Testis (tissue), 2 donors: ENCODE results near the gene NANS.
"Not testable (repeated sequence)": the region's sequence is repeated elsewhere in the genome, so short reads cannot be mapped to it uniquely, and the experiment has no call there.

Experiments used
- POLR2A ChIP-seq: fragments of 450-650 bp; IDR thresholded peaks from one replicate; pipeline ENCODE4 v1.6.1; 2017; ENCODE audit warnings: antibody characterized with exemption, mild to moderate bottlenecking, moderate library complexity
- TF ChIP-seq, protein P1 (sequence below), 3 experiments: fragments of 450-650 bp in 2 of 3; fragments of 200-600 bp in 1 of 3; sonication (generic) in 1 of 3; IDR thresholded peaks; one replicate each; pipeline ENCODE4 v1.5.1; 2016 to 2019; ENCODE audit warnings: antibody characterized with exemption in 3 of 3, mild to moderate bottlenecking in 2 of 3, moderate library complexity in 1 of 3

GRCh38 chr9:98130060-98130459 is 73.5 kb downstream of the NANS start:
- not testable (repeated sequence) for TF ChIP-seq POLR2A
- TF ChIP-seq, protein P1, sequence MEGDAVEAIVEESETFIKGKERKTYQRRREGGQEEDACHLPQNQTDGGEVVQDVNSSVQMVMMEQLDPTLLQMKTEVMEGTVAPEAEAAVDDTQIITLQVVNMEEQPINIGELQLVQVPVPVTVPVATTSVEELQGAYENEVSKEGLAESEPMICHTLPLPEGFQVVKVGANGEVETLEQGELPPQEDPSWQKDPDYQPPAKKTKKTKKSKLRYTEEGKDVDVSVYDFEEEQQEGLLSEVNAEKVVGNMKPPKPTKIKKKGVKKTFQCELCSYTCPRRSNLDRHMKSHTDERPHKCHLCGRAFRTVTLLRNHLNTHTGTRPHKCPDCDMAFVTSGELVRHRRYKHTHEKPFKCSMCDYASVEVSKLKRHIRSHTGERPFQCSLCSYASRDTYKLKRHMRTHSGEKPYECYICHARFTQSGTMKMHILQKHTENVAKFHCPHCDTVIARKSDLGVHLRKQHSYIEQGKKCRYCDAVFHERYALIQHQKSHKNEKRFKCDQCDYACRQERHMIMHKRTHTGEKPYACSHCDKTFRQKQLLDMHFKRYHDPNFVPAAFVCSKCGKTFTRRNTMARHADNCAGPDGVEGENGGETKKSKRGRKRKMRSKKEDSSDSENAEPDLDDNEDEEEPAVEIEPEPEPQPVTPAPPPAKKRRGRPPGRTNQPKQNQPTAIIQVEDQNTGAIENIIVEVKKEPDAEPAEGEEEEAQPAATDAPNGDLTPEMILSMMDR (IDR thresholded peaks at IDR 0.05): not testable (repeated sequence)
